ENCODE data around the gene ACAP3. TPM values are rescaled to one million over a fixed set of nuclear protein-coding genes. Genes with fewer than 3 reads are reported as not detected.
A peak's percentile ranks its signal among the peaks of the same experiment; 100 is the strongest.

The ACAP3 gene, protein sequence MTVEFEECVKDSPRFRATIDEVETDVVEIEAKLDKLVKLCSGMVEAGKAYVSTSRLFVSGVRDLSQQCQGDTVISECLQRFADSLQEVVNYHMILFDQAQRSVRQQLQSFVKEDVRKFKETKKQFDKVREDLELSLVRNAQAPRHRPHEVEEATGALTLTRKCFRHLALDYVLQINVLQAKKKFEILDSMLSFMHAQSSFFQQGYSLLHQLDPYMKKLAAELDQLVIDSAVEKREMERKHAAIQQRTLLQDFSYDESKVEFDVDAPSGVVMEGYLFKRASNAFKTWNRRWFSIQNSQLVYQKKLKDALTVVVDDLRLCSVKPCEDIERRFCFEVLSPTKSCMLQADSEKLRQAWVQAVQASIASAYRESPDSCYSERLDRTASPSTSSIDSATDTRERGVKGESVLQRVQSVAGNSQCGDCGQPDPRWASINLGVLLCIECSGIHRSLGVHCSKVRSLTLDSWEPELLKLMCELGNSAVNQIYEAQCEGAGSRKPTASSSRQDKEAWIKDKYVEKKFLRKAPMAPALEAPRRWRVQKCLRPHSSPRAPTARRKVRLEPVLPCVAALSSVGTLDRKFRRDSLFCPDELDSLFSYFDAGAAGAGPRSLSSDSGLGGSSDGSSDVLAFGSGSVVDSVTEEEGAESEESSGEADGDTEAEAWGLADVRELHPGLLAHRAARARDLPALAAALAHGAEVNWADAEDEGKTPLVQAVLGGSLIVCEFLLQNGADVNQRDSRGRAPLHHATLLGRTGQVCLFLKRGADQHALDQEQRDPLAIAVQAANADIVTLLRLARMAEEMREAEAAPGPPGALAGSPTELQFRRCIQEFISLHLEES
- total RNA-seq (29.0 TPM), polyA plus RNA-seq (ENCODE audit: insufficient read depth in 1 of 8, insufficient read length in 8 of 8, low replicate concordance in 1 of 8) (10 to 100 TPM; 28.2 to 63.5 (median 52.3) TPM)
- long read RNA-seq, donor 1: 0 reads
- long read RNA-seq, donor 2: 0 reads
- long read RNA-seq, donor 3: 0 reads
- long read RNA-seq, donor 4, partial matches to known transcripts: 0 of 1 reads
- long read RNA-seq, donor 4, other reads (novel, unspliced or antisense): 0 of 1 reads
- long read RNA-seq, donor 5, partial matches to known transcripts: 0 of 8 reads
- long read RNA-seq, donor 5, other reads (novel, unspliced or antisense): 8 of 8 reads
- long read RNA-seq, donor 6, partial matches to known transcripts: 0 of 2 reads
- long read RNA-seq, donor 6, other reads (novel, unspliced or antisense): 0 of 2 reads
- long read RNA-seq, donor 7, partial matches to known transcripts: 0 of 1 reads
- long read RNA-seq, donor 7, other reads (novel, unspliced or antisense): 0 of 1 reads
- long read RNA-seq, donor 8, partial matches to known transcripts: 0 of 3 reads
- long read RNA-seq, donor 8, other reads (novel, unspliced or antisense): 0 of 3 reads
- long read RNA-seq, donor 9: 0 reads
- long read RNA-seq, donor 10: 0 reads
- long read RNA-seq, donor 11, partial matches to known transcripts: 8 of 8 reads
- long read RNA-seq, donor 11, other reads (novel, unspliced or antisense): 0 of 8 reads

DNA sequence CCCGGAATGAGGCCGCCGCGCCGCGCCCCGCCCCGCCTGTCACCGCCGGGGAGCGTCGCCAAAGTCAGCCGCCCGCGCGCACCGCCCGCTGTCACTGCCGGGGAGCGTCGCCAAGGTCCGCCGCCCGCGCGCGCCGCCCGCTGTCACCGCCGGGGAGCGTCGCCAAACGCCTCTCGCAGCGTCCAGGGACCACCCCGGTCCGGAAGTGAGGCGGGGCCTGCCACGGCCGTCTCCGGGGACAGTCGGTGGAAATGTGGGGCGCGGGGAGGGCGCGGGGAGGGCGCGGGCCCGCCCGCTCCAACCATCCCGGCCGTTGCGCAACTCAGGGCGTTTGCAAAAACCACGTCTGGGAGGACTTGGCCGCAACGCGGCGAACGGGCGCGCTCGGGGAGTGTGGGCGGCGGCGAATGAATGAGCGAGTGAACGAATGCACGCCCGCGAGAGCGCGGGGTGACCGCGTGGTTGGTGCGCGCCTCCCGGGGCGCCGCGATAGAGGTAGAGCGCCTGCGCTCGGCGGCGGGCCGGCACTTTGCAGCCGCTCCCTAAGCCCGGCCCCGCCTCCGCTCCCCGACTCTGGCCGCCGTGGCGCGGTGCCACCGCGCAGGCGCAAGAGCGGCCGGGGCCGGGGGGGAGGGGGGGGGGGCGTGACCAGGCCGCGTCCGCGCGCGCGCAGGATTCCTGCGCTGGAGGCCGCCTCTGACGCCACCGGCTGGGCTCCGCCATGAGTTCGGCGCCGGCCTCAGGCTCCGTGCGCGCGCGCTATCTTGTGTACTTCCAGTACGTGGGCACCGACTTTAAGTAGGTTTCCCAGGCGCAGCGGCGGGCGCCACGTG, at the start of gene ACAP3, which contains the start of gene PUSL1:
Gene ACAP3, minus strand, starts transcription at position 8 of the 833 bp plus-strand sequence. CDS start 115 bp downstream, outside the sequence.
Gene PUSL1, plus strand, starts transcription at position 675 of the 833 bp plus-strand sequence. Its CDS starts 47 bp downstream, at position 722.
- peak; percentile 97 for DNase-seq
- H3K36me3 ChIP-seq (ENCODE audit: control insufficient read depth, insufficient read depth, low read length): peaks cover 35% of the 10 kb centered on the region
- peak within 1 kb of the TSS; percentile 71 for H3K4me3 ChIP-seq (ENCODE audit: low read length)
- H3K27ac ChIP-seq (ENCODE audit: low read length): peak within 1 kb of the TSS; percentile 90
- WGBS (ENCODE audit: insufficient coverage): under 1% methylated on average over 107 of the region's 131 CpGs
- peaks cover 56% of the 10 kb centered on the region for H3K4me1 ChIP-seq (ENCODE audit: control insufficient read depth, insufficient read depth, low read length)
- H3K9me3 ChIP-seq (replicated peaks; ENCODE audit: control insufficient read depth, low read depth, low read length): no peaks in the 10 kb centered on the region
- no peaks in the 10 kb centered on the region for H3K27me3 ChIP-seq (ENCODE audit: control insufficient read depth, insufficient read depth, low read length)

DNA sequence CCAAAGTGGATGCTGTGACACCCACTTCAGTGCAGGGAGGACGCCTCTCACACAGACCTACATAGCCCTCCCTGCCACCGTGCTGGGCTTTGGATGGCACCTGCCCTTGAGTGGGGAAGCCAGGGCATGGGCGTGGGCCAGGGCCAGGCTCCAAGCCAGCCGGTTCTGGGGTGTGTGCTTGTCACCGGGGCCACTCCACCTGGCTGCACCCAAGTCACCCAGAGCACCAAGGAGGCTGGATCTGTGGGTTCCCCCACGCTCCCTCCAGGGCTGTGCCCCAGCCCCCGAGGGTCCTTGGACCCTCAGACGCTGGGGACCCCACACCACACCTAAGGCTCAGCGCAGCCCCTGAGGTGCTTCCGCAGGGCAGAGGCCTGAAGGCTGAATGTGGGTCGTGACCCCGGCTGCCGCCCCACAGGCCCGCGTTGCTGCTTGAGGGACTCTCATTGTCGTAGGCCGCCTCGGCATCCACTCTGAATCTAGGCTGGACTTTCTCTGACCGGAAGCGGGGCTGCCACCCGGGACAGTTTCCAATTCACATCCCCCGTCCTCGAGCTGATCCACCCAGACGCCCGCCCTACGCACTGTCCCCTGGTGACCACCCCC, 49.2 kb upstream of the ACAP3 start:
- WGBS (ENCODE audit: insufficient coverage): 11% methylated on average over 23 of the region's 26 CpGs
- peak overlapping the region; percentile 54 for H3K4me3 ChIP-seq (ENCODE audit: low read length)
- H3K36me3 ChIP-seq (ENCODE audit: control insufficient read depth, insufficient read depth, low read length): peaks cover 21% of the 10 kb centered on the region
- peaks cover 72% of the 10 kb centered on the region for H3K4me1 ChIP-seq (ENCODE audit: control insufficient read depth, insufficient read depth, low read length)
- no peak for DNase-seq
- no peaks in the 10 kb centered on the region for H3K9me3 ChIP-seq (replicated peaks; ENCODE audit: control insufficient read depth, low read depth, low read length)
- H3K27me3 ChIP-seq (ENCODE audit: control insufficient read depth, insufficient read depth, low read length): peaks cover 40% of the 10 kb centered on the region
- H3K27ac ChIP-seq (ENCODE audit: low read length): peak overlapping the region; percentile 85

DNA sequence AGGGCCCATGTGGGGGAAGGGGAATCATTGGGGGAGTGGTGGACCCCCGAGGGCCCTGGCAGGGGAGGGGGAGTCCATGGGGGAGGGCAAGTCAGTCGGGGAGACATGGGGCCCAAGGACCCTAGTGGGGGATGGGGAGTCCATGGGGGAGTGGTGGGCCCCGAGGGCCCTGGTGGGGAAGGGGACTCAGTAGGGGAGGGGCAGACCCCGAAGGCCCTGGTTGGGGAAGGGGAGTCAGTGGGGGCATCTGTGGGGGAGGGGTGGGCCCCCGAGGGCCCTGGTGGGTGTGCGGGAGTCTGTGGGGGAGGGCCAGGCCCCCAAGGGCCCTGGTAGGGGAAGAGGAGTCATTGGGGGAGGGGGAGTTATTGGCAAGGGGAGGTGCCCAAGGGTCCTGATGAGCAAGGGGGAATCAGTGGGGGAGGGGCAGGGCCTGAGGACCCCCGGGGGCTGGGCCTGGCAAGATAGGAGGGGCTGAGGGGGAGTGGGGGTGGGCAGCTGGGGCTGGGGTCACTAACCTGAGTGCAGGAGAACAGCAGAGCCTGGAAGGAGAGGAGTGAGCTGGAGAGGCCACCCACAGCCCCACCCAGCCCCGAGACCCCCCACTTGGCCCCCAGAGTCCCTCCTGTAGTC, 48.6 kb upstream of the ACAP3 start:
- Histone ChIP-seq H3K27me3 (ENCODE audit: control insufficient read depth, insufficient read depth, low read length) (peaks cover 41% of the 10 kb centered on the region), H3K4me3 (ENCODE audit: low read length) (peak overlapping the region; percentile 54), H3K4me1 (ENCODE audit: control insufficient read depth, insufficient read depth, low read length) (peaks cover 72% of the 10 kb centered on the region), H3K9me3 (replicated peaks; ENCODE audit: control insufficient read depth, low read depth, low read length) (no peaks in the 10 kb centered on the region), H3K27ac (ENCODE audit: low read length) (no peak overlapping the region), H3K36me3 (ENCODE audit: control insufficient read depth, insufficient read depth, low read length) (peaks cover 21% of the 10 kb centered on the region)
- 35% methylated on average over 6 of the region's 8 CpGs for WGBS (ENCODE audit: insufficient coverage)
- DNase-seq: no peak

DNA sequence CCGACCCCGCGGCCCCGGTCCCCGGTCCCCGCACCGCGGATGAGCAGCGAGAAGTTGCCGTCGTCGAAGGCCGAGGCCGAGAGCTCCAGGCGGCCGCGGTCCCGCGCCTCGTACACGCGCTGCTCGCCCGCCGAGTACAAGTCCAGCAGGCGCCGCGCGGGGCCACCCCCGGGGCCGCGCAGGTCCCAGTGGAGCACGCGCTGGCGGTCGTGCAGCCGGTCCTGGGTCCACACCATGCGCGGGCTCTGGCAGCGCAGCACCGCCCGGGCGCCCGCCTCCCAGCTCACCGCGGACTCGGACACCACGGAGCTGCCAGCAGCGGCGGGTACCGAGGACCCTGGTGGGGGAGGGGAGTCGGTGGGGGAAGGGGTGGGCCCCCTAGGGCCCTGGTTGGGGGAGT, 47.7 kb upstream of the ACAP3 start:
- Histone ChIP-seq H3K36me3 (ENCODE audit: control insufficient read depth, insufficient read depth, low read length) (peaks cover 21% of the 10 kb centered on the region), H3K4me1 (ENCODE audit: control insufficient read depth, insufficient read depth, low read length) (peaks cover 64% of the 10 kb centered on the region), H3K4me3 (ENCODE audit: low read length) (no peak overlapping the region), H3K9me3 (replicated peaks; ENCODE audit: control insufficient read depth, low read depth, low read length) (no peaks in the 10 kb centered on the region), H3K27ac (ENCODE audit: low read length) (no peak overlapping the region), H3K27me3 (ENCODE audit: control insufficient read depth, insufficient read depth, low read length) (peaks cover 41% of the 10 kb centered on the region)
- peak; percentile 46 for DNase-seq
- 7% methylated on average over 46 of the region's 52 CpGs for WGBS (ENCODE audit: insufficient coverage)

DNA sequence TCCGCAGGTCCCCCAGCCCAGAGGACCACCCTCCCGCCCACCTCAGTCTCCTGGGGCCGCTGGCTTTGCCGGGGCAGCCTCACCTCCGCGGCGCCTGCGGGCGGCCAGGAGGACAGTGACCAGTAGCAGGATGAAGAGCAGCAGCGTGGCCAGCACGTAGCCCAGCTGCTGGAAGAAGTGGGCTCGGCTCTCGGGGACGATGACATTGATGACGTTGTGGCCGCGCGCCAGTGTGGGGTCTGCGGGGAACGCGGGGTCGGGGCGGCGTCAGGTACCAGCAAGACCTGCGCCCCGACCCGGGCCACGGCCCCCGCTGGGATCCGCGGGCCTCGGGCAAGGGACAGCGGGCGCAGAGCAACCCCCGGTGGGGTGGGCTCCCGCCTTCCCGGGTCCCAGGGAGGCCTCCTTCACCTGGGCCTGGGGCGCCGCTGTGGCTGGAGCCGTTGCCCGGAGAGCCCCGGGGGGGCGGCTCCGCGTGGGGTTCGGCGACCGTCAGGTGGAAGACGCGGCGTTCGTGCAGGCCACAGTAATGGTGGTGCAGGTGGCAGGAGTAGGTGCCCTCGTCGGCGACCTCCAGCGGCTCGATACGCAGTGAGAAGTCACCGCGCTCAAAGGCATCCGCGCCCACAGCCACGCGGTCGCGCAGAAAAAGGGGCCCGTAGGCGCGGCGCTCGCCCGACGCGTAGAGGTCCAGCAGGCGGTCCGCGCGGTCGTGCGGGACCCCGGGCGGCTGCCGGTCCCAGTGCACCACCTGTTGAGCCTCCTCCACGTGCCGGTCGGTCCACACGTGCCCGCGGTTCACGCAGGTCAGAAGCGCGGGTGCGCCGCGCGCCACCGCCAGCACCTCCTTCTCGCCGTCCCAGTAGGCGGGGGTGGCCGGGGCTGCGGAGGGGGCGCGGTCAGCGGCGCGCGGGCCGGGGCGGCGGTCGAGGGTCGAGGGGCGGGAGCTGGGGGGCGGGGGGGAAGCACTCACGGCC, 46.8 kb upstream of the ACAP3 start:
- no peaks in the 10 kb centered on the region for H3K9me3 ChIP-seq (replicated peaks; ENCODE audit: control insufficient read depth, low read depth, low read length)
- no peak for DNase-seq
- H3K27me3 ChIP-seq (ENCODE audit: control insufficient read depth, insufficient read depth, low read length): peaks cover 41% of the 10 kb centered on the region
- H3K4me3 ChIP-seq (ENCODE audit: low read length): no peak overlapping the region
- 49% methylated on average over 90 of the region's 116 CpGs for WGBS (ENCODE audit: insufficient coverage)
- peaks cover 21% of the 10 kb centered on the region for H3K36me3 ChIP-seq (ENCODE audit: control insufficient read depth, insufficient read depth, low read length)
- H3K27ac ChIP-seq (ENCODE audit: low read length): no peak overlapping the region
- H3K4me1 ChIP-seq (ENCODE audit: control insufficient read depth, insufficient read depth, low read length): peaks cover 55% of the 10 kb centered on the region

DNA sequence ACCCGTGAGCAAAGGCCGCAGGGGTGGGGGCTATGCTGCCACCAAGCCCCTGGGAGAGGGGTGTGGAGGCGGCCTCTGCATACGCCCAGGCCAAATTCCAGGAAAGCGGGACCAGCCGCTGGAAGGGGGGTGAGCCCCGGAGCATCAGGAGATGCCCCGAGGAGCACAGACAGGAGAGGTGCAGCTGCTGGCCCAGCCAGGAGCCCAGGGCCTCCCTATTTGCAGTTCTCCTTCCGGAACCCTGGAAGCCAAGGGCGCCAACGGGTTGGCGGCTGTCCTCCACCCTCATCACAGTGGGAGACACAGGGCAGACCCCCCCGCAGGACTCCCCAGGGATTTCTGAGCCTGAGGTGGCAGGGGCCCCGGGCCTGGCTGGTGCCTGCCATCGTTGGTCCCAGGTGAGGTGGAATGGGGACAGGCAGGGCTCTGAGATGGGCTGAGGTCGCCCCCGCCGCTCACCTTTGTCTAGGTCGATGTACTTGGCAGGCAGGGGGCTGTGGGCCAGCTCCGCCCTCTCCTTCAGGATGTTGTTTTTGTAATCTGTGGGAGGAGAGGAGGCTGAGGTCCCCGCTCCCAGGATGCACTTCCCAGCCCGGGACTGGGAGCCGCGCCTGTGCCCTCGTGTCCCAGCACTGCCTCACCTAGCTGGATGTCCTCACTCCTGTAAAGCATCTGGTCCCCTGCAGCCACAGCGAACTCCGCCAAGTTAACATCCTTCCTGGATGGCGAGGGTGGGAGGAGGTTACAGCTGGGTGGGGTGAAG, 45.8 kb upstream of the ACAP3 start:
- peaks cover 41% of the 10 kb centered on the region for H3K27me3 ChIP-seq (ENCODE audit: control insufficient read depth, insufficient read depth, low read length)
- H3K36me3 ChIP-seq (ENCODE audit: control insufficient read depth, insufficient read depth, low read length): peaks cover 21% of the 10 kb centered on the region
- H3K4me3 ChIP-seq (ENCODE audit: low read length): no peak overlapping the region
- 54% methylated on average over 24 of the region's 28 CpGs for WGBS (ENCODE audit: insufficient coverage)
- no peak for DNase-seq
- peaks cover 45% of the 10 kb centered on the region for H3K4me1 ChIP-seq (ENCODE audit: control insufficient read depth, insufficient read depth, low read length)
- H3K27ac ChIP-seq (ENCODE audit: low read length): no peak overlapping the region
- no peaks in the 10 kb centered on the region for H3K9me3 ChIP-seq (replicated peaks; ENCODE audit: control insufficient read depth, low read depth, low read length)

DNA sequence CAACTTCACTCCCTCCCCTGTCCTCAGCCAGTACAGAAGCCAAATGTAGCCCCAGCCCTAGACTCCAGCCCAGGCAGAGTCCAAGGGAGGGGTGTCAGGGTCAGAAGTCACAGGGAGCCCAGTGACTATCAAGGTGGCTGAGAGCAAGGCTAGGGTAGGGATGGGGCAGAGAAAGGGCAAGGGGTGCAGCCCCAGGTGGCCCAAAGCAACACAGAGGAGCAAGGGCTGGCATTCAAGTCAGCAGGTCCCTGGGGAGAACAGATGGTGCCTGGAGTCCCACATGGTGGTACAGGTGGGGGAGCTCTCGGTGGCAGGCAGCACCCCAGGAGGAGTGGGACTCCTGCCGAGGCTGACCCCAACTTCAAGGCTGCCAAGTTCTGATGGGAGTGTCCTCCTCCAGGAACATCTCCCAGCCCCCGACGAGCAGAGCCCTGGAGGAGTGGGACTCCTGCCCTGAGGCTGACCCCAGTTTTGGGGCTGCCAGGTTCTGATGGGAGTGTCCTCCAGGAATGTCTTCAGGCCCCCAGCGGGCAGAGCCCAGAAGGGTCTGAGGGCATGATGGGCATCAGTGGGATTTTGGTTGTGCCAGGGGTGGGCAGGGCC, 45.2 kb upstream of the ACAP3 start:
- H3K4me3 ChIP-seq (ENCODE audit: low read length): no peak overlapping the region
- 50% methylated on average over 2 of the region's 5 CpGs for WGBS (ENCODE audit: insufficient coverage)
- H3K9me3 ChIP-seq (replicated peaks; ENCODE audit: control insufficient read depth, low read depth, low read length): no peaks in the 10 kb centered on the region
- H3K4me1 ChIP-seq (ENCODE audit: control insufficient read depth, insufficient read depth, low read length): peaks cover 44% of the 10 kb centered on the region
- peaks cover 21% of the 10 kb centered on the region for H3K36me3 ChIP-seq (ENCODE audit: control insufficient read depth, insufficient read depth, low read length)
- peaks cover 34% of the 10 kb centered on the region for H3K27me3 ChIP-seq (ENCODE audit: control insufficient read depth, insufficient read depth, low read length)
- H3K27ac ChIP-seq (ENCODE audit: low read length): no peak overlapping the region
- no peak for DNase-seq
